ENCODE results near the gene TGFBR1. TPM values are rescaled to one million over a fixed set of nuclear protein-coding genes. Genes with fewer than 3 reads are reported as not detected.
A peak's percentile ranks its signal among the peaks of the same experiment; 100 is the strongest.
"Not testable (repeated sequence)": the region's sequence is repeated elsewhere in the genome, so short reads cannot be mapped to it uniquely, and the experiment has no call there.

Gene TGFBR1
- total RNA-seq, 2 donors from 2014 or later = 62.7 to 105 TPM

DNA sequence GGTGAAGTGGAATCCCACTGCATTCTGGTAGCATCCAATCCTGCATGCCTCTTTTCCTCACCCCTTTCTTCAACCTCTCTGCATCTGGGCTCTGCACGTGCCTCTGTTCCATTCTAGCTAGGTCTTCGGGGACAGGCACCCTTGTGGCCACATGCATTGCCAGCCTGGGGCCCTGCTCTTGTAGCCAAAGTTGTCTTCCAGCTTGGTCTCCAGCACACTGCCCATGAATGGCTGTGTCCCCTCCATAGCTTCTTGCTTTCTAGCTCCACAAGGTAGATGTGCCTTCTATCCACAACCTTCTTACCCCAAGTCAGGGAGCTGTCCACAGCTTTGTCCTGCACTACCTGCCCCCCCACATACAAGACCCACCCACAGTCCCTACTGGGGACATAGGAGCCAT, 84.3 kb downstream of the TGFBR1 start:
- Mint-ChIP-seq H3K27ac (peak overlapping the region in 1 of 2 donors; percentile 66), H3K4me3 (no peak overlapping the region), H3K9me3 (no peaks in the 10 kb centered on the region), H3K4me1 (ENCODE audit: low read depth in 2 of 2) (peaks cover 37 to 46% of the 10 kb centered on the region in 2 donors), H3K36me3 (no peaks in the 10 kb centered on the region), H3K27me3 (peaks cover 22 to 25% of the 10 kb centered on the region in 2 donors)
- ATAC-seq (no peak), DNase-seq (ENCODE audit: low spot score) (no peak)

- Mint-ChIP-seq H3K27me3 (peaks cover 22 to 25% of the 10 kb centered on the region in 2 donors), H3K4me1 (ENCODE audit: low read depth in 2 of 2) (peaks cover 30 to 38% of the 10 kb centered on the region in 2 donors), H3K36me3 (no peaks in the 10 kb centered on the region), H3K27ac (peak overlapping the region in 1 of 2 donors; percentile 66), H3K4me3 (no peak overlapping the region), H3K9me3 (no peaks in the 10 kb centered on the region)
- no peak for DNase-seq (ENCODE audit: low spot score)
- ATAC-seq = no peak
These were observed 85.1 kb downstream of the TGFBR1 start for GRCh38 chr9:99189887-99190596.

- peaks cover 22 to 25% of the 10 kb centered on the region in 2 donors for H3K27me3 Mint-ChIP-seq
- H3K4me3 Mint-ChIP-seq = peak overlapping the region; percentile 2
- DNase-seq (ENCODE audit: low spot score) (no peak), ATAC-seq (peak; percentile 43 to 53)
- peaks cover 23 to 36% of the 10 kb centered on the region in 2 donors for H3K4me1 Mint-ChIP-seq (ENCODE audit: low read depth in 2 of 2)
- no peaks in the 10 kb centered on the region for H3K9me3 Mint-ChIP-seq
- peak overlapping the region; percentile 24 to 47 for H3K27ac Mint-ChIP-seq
- H3K36me3 Mint-ChIP-seq = no peaks in the 10 kb centered on the region
These were observed 85.8 kb downstream of the TGFBR1 start for GRCh38 chr9:99190597-99191283.

DNA sequence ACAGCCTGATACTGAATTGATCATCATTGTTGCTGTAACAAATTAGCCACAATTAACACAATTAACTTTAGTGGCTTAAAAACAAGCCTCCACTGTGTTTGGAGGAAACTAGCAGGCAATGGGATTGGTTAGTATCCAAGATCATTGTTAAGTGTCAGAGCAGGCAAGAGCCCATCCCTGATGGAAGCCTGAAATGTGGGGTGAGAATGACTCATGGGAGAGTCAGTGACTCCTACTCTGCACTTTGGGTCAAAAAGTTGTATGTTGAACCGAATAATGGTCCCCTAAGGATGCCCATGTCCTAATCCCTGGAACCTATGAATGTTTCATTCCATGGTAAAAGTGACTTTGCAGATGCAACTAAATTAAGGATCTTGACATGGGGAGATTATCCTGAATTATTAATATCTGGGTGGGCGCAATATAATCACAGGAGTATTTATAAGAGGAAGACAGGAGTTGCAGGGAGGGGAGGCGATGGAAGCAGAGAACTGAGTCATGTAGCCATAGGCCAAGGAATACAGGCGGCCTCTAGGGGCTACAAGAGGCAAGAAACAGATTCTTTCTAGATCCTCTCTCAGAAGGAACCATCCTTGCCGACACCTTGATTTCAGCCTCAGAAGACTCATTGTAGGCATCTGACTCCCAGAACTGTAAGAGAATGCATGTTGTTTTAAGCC, 88.0 kb downstream of the TGFBR1 start:
- H3K4me3 Mint-ChIP-seq = peak overlapping the region; percentile 36
- ATAC-seq = no peak
- peak overlapping the region in 1 of 2 donors; percentile 1 for H3K27ac Mint-ChIP-seq

DNA sequence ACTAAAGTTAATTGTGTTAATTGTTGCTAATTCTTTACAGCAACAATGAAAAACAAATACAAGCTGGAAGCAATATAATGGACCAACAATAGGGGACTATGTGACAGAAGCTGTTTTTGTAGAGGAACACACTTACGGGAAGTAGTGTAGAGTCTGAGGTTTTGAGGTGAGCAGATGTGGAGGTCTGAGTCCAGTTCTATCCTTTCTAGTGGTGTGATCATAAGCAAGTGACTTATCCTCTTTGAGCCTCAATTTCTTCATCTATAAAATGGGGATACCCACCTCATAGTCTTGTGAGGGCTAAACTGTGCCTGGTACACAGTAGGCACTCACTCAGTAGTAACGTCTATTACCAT, 88.5 kb downstream of the TGFBR1 start:
- H3K4me3 Mint-ChIP-seq = peak overlapping the region; percentile 36
- no peaks in the 10 kb centered on the region for H3K9me3 Mint-ChIP-seq
- H3K27ac Mint-ChIP-seq = peak overlapping the region in 1 of 2 donors; percentile 1
- H3K4me1 Mint-ChIP-seq (ENCODE audit: low read depth in 2 of 2) = peaks cover 18 to 26% of the 10 kb centered on the region in 2 donors
- H3K36me3 Mint-ChIP-seq = no peaks in the 10 kb centered on the region
- ATAC-seq (peak in 1 of 2 donors; percentile 57), DNase-seq (ENCODE audit: low spot score) (no peak)
- peaks cover 19 to 21% of the 10 kb centered on the region in 2 donors for H3K27me3 Mint-ChIP-seq

More for the DNA sequence above, 88.0 kb downstream of the TGFBR1 start:
- no peak for DNase-seq (ENCODE audit: low spot score)
- Mint-ChIP-seq H3K9me3 (no peaks in the 10 kb centered on the region), H3K27me3 (peaks cover 22 to 25% of the 10 kb centered on the region in 2 donors), H3K36me3 (no peaks in the 10 kb centered on the region), H3K4me1 (ENCODE audit: low read depth in 2 of 2) (peaks cover 19 to 27% of the 10 kb centered on the region in 2 donors)

DNA sequence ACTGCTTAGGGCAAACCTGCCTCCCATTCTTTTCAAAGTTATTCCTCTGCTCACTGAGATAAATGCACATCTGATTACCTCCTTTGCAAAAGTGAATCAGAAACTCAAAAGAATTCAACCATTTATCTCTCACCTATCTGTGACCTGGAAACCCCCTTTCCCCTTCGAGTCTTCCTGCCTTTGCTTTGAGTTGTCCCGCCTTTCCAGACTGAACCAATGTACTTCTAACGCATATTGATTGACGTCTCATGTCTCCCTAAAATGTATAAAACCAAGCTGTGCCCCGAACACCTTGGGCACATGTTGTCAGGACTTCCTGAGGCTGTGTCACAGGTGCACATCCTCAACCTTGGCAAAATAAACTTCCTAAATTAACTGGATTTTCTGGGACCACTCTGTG, 91.6 kb downstream of the TGFBR1 start:
- DNase-seq (ENCODE audit: low spot score); H3K4me3 Mint-ChIP-seq; ATAC-seq; H3K27me3 Mint-ChIP-seq; H3K36me3 Mint-ChIP-seq; H3K27ac Mint-ChIP-seq; H3K9me3 Mint-ChIP-seq: not testable (repeated sequence)
- H3K4me1 Mint-ChIP-seq (ENCODE audit: low read depth in 2 of 2) = peaks cover 8 to 15% of the 10 kb centered on the region in 2 donors

DNA sequence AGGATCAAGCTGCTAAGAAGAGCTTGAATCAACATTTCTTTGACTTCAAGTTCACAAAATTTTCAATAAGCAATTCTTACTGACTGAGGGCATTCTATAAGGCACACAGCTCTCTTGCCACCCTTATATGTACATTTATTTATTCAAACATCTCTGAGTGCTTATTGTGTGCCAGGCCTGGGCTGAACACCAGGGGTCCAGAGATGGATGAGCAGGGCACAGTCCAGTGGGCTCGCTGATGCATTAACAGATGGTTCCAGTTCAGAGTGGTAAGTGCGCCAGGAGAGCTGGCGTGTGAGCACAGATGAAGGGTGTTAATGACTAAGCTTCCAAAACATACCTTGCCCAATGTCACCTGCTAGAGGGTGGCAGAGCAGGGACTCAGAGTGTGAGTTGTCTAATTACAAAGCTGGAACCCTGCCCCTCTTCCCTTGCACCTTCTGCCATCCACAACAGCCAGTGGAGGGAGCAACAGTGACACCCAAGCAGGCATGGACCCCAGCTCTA, 92.3 kb downstream of the TGFBR1 start:
- H3K27me3 Mint-ChIP-seq = peaks cover 6% of the 10 kb centered on the region in 2 donors
- H3K4me1 Mint-ChIP-seq (ENCODE audit: low read depth in 2 of 2) = peaks cover 8 to 15% of the 10 kb centered on the region in 2 donors
- no peak for DNase-seq (ENCODE audit: low spot score)
- ATAC-seq = no peak
- no peak overlapping the region for H3K4me3 Mint-ChIP-seq
- no peaks in the 10 kb centered on the region for H3K36me3 Mint-ChIP-seq
- H3K9me3 Mint-ChIP-seq = no peaks in the 10 kb centered on the region
- no peak overlapping the region for H3K27ac Mint-ChIP-seq

DNA sequence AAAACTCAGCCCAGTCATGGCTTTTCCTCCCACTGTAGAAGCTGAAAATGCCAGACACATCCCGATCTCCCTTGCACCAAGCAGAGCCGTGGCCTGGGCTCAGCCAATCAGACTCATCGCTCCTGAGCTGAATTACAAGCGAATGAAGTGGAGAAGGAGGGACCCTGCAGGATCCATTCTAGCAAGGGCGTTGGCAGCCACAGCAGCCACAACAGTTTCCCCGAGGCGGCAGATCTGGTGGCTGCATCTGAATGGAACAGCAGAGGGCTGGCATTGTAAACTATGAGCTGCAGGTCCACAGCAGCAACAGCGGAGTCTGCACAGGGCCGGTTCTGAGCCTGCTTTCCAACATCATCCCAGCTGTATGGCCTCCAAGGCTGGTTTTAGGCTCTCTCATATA, 93.1 kb downstream of the TGFBR1 start:
- no peak overlapping the region for H3K4me3 Mint-ChIP-seq
- ATAC-seq (no peak), DNase-seq (ENCODE audit: low spot score) (no peak)
- H3K27ac Mint-ChIP-seq = no peak overlapping the region
- no peaks in the 10 kb centered on the region for H3K36me3 Mint-ChIP-seq
- H3K4me1 Mint-ChIP-seq (ENCODE audit: low read depth in 2 of 2) = peaks cover 6 to 12% of the 10 kb centered on the region in 2 donors
- H3K9me3 Mint-ChIP-seq = no peaks in the 10 kb centered on the region
- peaks cover 0 to 3% of the 10 kb centered on the region in 2 donors for H3K27me3 Mint-ChIP-seq

DNA sequence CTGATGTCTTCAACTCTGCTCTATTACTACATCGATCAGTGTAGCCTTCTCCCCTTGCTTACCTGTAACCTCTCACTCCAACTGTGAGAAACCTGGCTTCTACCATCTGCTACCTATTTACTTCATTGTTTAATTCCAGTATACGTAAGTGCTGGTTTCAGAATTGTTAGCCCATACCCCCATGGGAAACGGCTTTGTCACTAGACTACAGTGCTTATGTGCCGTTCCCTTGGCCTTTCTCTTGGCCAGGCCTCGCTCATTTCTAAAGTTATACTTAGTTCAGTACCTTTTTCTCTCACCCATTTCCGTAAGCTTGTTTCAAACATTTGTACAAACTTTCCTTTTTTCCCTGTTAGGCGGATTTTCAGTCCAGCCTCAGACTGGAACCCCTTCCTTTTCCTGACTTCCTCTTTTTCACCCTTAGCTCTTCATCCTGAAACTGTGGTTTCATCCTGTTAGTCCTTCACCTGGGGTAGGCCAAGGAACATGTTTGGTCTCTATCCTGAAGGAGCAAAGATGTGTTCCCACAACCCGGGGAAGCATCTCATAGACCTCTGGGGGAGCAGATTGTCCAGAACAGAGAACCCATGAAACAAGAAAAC, 95.1 kb downstream of the TGFBR1 start:
- H3K27me3 Mint-ChIP-seq = peaks cover 0 to 3% of the 10 kb centered on the region in 2 donors

DNA sequence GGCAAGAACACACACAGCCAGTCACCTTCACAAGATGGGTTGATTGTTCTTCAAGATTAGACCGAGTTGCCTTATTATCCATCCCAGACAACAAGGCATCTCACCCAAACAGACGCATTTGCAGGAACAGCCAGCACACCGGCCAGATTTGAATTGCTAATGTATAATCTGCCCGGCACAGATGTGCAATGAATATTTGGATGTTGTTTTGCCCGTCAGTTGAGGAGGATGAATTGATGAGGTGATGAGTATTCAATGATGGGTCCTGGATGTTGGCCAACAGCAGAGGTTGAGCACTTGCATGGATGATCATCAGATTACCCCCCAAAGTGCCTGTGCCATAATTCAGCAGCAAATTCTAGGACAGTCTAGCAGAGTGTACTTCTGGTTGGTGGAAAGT, 96.7 kb downstream of the TGFBR1 start:
- DNase-seq (ENCODE audit: low spot score) (no peak), ATAC-seq (no peak)
- H3K36me3 Mint-ChIP-seq = peaks cover 6% of the 10 kb centered on the region
- peaks cover 0 to 3% of the 10 kb centered on the region in 2 donors for H3K4me1 Mint-ChIP-seq (ENCODE audit: low read depth in 2 of 2)
- H3K4me3 Mint-ChIP-seq = no peak overlapping the region
- H3K27me3 Mint-ChIP-seq = peaks cover 3 to 9% of the 10 kb centered on the region in 2 donors
- no peak overlapping the region for H3K27ac Mint-ChIP-seq
- no peaks in the 10 kb centered on the region for H3K9me3 Mint-ChIP-seq

More for the DNA sequence above, 95.1 kb downstream of the TGFBR1 start:
- Mint-ChIP-seq H3K4me1 (ENCODE audit: low read depth in 2 of 2) (peaks cover 0 to 6% of the 10 kb centered on the region in 2 donors), H3K36me3 (no peaks in the 10 kb centered on the region), H3K4me3 (no peak overlapping the region), H3K27ac (peak overlapping the region in 1 of 2 donors; percentile 4), H3K9me3 (no peaks in the 10 kb centered on the region)
- no peak for ATAC-seq
- no peak for DNase-seq (ENCODE audit: low spot score)

Other genes with a start within 250 kb of the TGFBR1 start
- under 1 TPM; 0.14 to 0.47 TPM for gene COL15A1, start 161.2 kb upstream of the TGFBR1 start, total RNA-seq
- 10 to 100 TPM; 56.9 to 62.2 TPM for gene ALG2, start 116.8 kb downstream of the TGFBR1 start, total RNA-seq
- 100 to 1,000 TPM; 176 to 255 TPM for gene SEC61B, start 117.2 kb downstream of the TGFBR1 start, total RNA-seq

All from natural killer cell treated with Interleukin-12 subunit alpha and Interleukin-12 subunit beta and Interleukin-15 and Interleukin-18, amount 100 ng/mL, for 72 hours (primary cell).